ENCODE measurements around the gene TIMP3. TPM values are rescaled to one million over a fixed set of nuclear protein-coding genes. Genes with fewer than 3 reads are reported as not detected.

Gene TIMP3
- total and polyA plus RNA-seq, 2 donors (not counting 3 experiments of a cell fraction or from before 2014, with no cell fraction given) = 0.22 to 2.0 TPM

- dilution Hi-C loops (cut with MboI; ENCODE audit: extremely low pct_ligation_motif_present, low sequenced_read_pairs) (no loop called here), intact Hi-C loops (cut with micrococcal nuclease) (no loop called here)
- CTCF ChIA-PET = no interaction called here
These were observed 65.4 kb downstream of the TIMP3 start for GRCh38 chr22:32866953-32867352.

More at GRCh38 chr22:32866953-32867352, 65.4 kb downstream of the TIMP3 start:
- POLR2A ChIA-PET = no interaction called here
- no peak for DNase-seq (ENCODE audit: low read depth, low spot score)
- H3K9me3 ChIP-seq (replicated peaks; ENCODE audit: control insufficient read depth, insufficient read depth, low read length) = peaks cover 2% of the 10 kb centered on the region
- no peaks in the 10 kb centered on the region for H3K79me2 ChIP-seq (ENCODE audit: control insufficient read depth, insufficient read depth, low read length)
- no peak for FAIRE-seq
- no peak overlapping the region for H3K9ac ChIP-seq (replicated peaks; ENCODE audit: extremely low read depth, insufficient read depth, low read length)
- no peaks in the 10 kb centered on the region for H3K4me1 ChIP-seq (ENCODE audit: control insufficient read depth, extremely low read depth, insufficient read depth, low read length)
- no peaks in the 10 kb centered on the region for H3K9me1 ChIP-seq (replicated peaks; ENCODE audit: control insufficient read depth, extremely low read depth, insufficient read depth, low read length)
- no peak overlapping the region for H3K27ac ChIP-seq (ENCODE audit: insufficient read depth, low read depth, low read length)
- no peaks in the 10 kb centered on the region for H4K20me1 ChIP-seq (replicated peaks; ENCODE audit: control insufficient read depth, extremely low read depth, insufficient read depth, low read length)
- no TSS peak for BruUV-seq (replicated peaks)
- TF ChIP-seq, protein P1, sequence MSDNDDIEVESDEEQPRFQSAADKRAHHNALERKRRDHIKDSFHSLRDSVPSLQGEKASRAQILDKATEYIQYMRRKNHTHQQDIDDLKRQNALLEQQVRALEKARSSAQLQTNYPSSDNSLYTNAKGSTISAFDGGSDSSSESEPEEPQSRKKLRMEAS (IDR thresholded peaks at IDR 0.05; ENCODE audit: insufficient read depth, insufficient read length) = no peak
- no peak for TF ChIP-seq POLR2AphosphoS5 (IDR thresholded peaks at IDR 0.05; ENCODE audit: insufficient read depth, low read depth, low read length)
- no peak for TF ChIP-seq EZH2 (IDR thresholded peaks at IDR 0.05; ENCODE audit: borderline replicate concordance, low read depth, low read length, severe bottlenecking)
- TF ChIP-seq, protein P2, sequence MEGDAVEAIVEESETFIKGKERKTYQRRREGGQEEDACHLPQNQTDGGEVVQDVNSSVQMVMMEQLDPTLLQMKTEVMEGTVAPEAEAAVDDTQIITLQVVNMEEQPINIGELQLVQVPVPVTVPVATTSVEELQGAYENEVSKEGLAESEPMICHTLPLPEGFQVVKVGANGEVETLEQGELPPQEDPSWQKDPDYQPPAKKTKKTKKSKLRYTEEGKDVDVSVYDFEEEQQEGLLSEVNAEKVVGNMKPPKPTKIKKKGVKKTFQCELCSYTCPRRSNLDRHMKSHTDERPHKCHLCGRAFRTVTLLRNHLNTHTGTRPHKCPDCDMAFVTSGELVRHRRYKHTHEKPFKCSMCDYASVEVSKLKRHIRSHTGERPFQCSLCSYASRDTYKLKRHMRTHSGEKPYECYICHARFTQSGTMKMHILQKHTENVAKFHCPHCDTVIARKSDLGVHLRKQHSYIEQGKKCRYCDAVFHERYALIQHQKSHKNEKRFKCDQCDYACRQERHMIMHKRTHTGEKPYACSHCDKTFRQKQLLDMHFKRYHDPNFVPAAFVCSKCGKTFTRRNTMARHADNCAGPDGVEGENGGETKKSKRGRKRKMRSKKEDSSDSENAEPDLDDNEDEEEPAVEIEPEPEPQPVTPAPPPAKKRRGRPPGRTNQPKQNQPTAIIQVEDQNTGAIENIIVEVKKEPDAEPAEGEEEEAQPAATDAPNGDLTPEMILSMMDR (IDR thresholded peaks at IDR 0.05; ENCODE audit: extremely low read depth in 1 of 2, insufficient read depth in 1 of 2, low read depth in 1 of 2, low read length in 2 of 2) = no peak
- no peak for TF ChIP-seq MYC (IDR thresholded peaks at IDR 0.05; ENCODE audit: low read depth, low read length)
- TF ChIP-seq JUN (IDR thresholded peaks at IDR 0.05; ENCODE audit: borderline replicate concordance, insufficient read depth, insufficient read length, low read depth) = no peak
- no peak for TF ChIP-seq GATA2 (IDR thresholded peaks at IDR 0.05; ENCODE audit: insufficient read depth, insufficient read length, low read depth, low read length)
- no peak for TF ChIP-seq FOS (IDR thresholded peaks at IDR 0.05; ENCODE audit: borderline replicate concordance, insufficient read depth, low read length)
- no peak for TF ChIP-seq POLR2A (IDR thresholded peaks at IDR 0.05; ENCODE audit: low read depth, low read length)
- H3K36me3 ChIP-seq (ENCODE audit: control insufficient read depth in 2 of 2, extremely low read depth in 1 of 2, insufficient read depth in 2 of 2, low read length in 2 of 2) = no peaks in the 10 kb centered on the region
- H3K27me3 ChIP-seq (ENCODE audit: control insufficient read depth in 2 of 2, insufficient read depth in 2 of 2, low read length in 2 of 2) = no peaks in the 10 kb centered on the region
- H3K4me2 ChIP-seq (ENCODE audit: insufficient read depth, low read length) = no peak overlapping the region
- no peak overlapping the region for H2AFZ ChIP-seq (ENCODE audit: low read depth, low read length)
- no peak overlapping the region for H3K4me3 ChIP-seq (replicated peaks in 1 of 3; ENCODE audit: insufficient read depth in 1 of 3, low read depth in 1 of 3, low read length in 3 of 3)
